K562 (cell line): Measurements from ENCODE around the gene NDUFC2. TPM values are rescaled to one million over a fixed set of nuclear protein-coding genes. Genes with fewer than 3 reads are reported as not detected.
A peak's percentile ranks its signal among the peaks of the same experiment; 100 is the strongest.

Experiments
- BCL6 ChIP-seq: fragments of 250-450 bp; sonication (Bioruptor Pico); IDR thresholded peaks from 2 replicates; pipeline ENCODE4 v1.4.0; 2020
- HMGN3 ChIP-seq: IDR thresholded peaks from 2 replicates; pipeline ENCODE4 v1.6.1; 2011; ENCODE audit warnings: borderline replicate concordance, low read depth, mild to moderate bottlenecking, mixed read lengths, low read length; ENCODE audit not compliant: insufficient read length; ENCODE audit errors: extremely low read depth
- JUND ChIP-seq, 2 experiments: IDR thresholded peaks; 2 replicates in 1 of 2; 3 replicates in 1 of 2; pipeline ENCODE4 v1.6.1; 2011; ENCODE audit warnings: borderline replicate concordance in 2 of 2, low read depth in 2 of 2, low read length in 2 of 2, improper control_type of control experiment in 1 of 2, missing biosample characterization in 1 of 2, missing genetic modification characterization in 1 of 2, missing genetic modification reagents in 1 of 2
- MYNN ChIP-seq, 2 experiments: sonication (generic); formaldehyde crosslinking in 1 of 2; IDR thresholded peaks; 2 replicates each; pipeline versions ENCODE4 v1.5.0 to v1.6.1; 2016 to 2020; ENCODE audit warnings: antibody characterized with exemption in 1 of 2, missing genetic modification reagents in 1 of 2
- NFE2L1 ChIP-seq: fragments of 450-650 bp; IDR thresholded peaks from 2 replicates; pipeline ENCODE4 v1.6.1; 2016; ENCODE audit warnings: missing genetic modification characterization, low read depth, mild to moderate bottlenecking, missing compliant biosample characterization, moderate library complexity, borderline replicate concordance
- RBBP5 ChIP-seq: fragments of 200-600 bp; sonication (generic); IDR thresholded peaks from 2 replicates; pipeline ENCODE4 v1.6.1; 2012; ENCODE audit warnings: borderline replicate concordance, mild to moderate bottlenecking, low read length, control low read depth, inconsistent platforms; ENCODE audit not compliant: insufficient read depth, poor library complexity, severe bottlenecking
- SREBF1 ChIP-seq: fragments of 150-350 bp; IDR thresholded peaks from 2 replicates; pipeline ENCODE4 v1.6.1; 2014; ENCODE audit warnings: antibody characterized with exemption, low read depth, low read length, borderline replicate concordance
- TBL1XR1 ChIP-seq, 2 experiments: IDR thresholded peaks; 2 replicates each; pipeline ENCODE4 v1.6.1; 2012; ENCODE audit warnings: improper control_type of control experiment in 2 of 2, low read length in 2 of 2, mild to moderate bottlenecking in 1 of 2
- TCF7L2 ChIP-seq: fragments of 150-350 bp; IDR thresholded peaks from 2 replicates; pipeline ENCODE4 v1.6.1; 2016; ENCODE audit warnings: low read depth, mild to moderate bottlenecking, low read length, moderate library complexity
- ZNF408 ChIP-seq: fragments of 250-450 bp; sonication (Bioruptor Pico); IDR thresholded peaks from 2 replicates; pipeline ENCODE4 v1.4.0; 2020; ENCODE audit warnings: low read depth, mild to moderate bottlenecking, moderate library complexity
- polyA plus RNA-seq, 8 experiments: library from polyadenylated mRNA; depleted of rRNA in 4 of 8; stranded (reverse) in 5 of 8; unstranded in 3 of 8; fragments of >200 nt; fragmentation: Nextera tagmentation in 2 of 8; fragmentation: Illumina TruSeq in 1 of 8; extraction: Ambion mirVana in 2 of 8; extraction: Trizol in 1 of 8; gene quantifications; 2 replicates each; pipeline versions ENCODE4 v1.2.1 to v1.2.3, GENCODE V29; 2011 to 2014; ENCODE audit warnings: inconsistent platforms in 1 of 8, missing spikeins in 1 of 8
- total RNA-seq, 7 experiments: library from RNA; depleted of rRNA in 6 of 7; stranded (reverse); fragments of >200 nt in 6 of 7; fragmentation: Illumina TruSeq in 2 of 7; extraction: Trizol in 2 of 7; gene quantifications; 2 replicates each; pipeline versions ENCODE4 v1.2.1 to v1.2.3, GENCODE V29; 2011 to 2021; ENCODE audit warnings: low replicate concordance in 1 of 7
- TF ChIP-seq, protein P1 (sequence below): fragments of 250-450 bp; sonication (Bioruptor Pico); IDR thresholded peaks from 2 replicates; pipeline ENCODE4 v1.5.0; 2021; ENCODE audit warnings: mild to moderate bottlenecking, moderate library complexity
- TF ChIP-seq, protein P2 (sequence below): sonication (generic); formaldehyde crosslinking; IDR thresholded peaks from 2 replicates; pipeline ENCODE4 v1.8.1; 2022; ENCODE audit warnings: missing genetic modification reagents
- TF ChIP-seq, protein P3 (sequence below): IDR thresholded peaks from 2 replicates; pipeline ENCODE4 v1.6.1; 2012; ENCODE audit warnings: low read depth, low read length, improper control_type of control experiment, borderline replicate concordance
- TF ChIP-seq, protein P4 (sequence below), 3 experiments: fragments of 200-800 bp in 1 of 3; fragments of 250-450 bp in 1 of 3; fragments of 450-650 bp in 1 of 3; sonication (Bioruptor Pico) in 1 of 3; sonication (Bioruptor generic) in 1 of 3; formaldehyde crosslinking in 1 of 3; IDR thresholded peaks; 2 replicates each; pipeline versions ENCODE4 v1.6.1 to v1.8.0; 2016 to 2022; ENCODE audit warnings: mild to moderate bottlenecking in 2 of 3, missing genetic modification characterization in 2 of 3, missing compliant biosample characterization in 1 of 3, moderate library complexity in 1 of 3

The NDUFC2 gene
- total and polyA plus RNA-seq, 9 of the 15 experiments (the other 6 are each of a cell fraction or from before 2014, with no cell fraction given) = 168 to 1,119 (median 442) TPM

DNA sequence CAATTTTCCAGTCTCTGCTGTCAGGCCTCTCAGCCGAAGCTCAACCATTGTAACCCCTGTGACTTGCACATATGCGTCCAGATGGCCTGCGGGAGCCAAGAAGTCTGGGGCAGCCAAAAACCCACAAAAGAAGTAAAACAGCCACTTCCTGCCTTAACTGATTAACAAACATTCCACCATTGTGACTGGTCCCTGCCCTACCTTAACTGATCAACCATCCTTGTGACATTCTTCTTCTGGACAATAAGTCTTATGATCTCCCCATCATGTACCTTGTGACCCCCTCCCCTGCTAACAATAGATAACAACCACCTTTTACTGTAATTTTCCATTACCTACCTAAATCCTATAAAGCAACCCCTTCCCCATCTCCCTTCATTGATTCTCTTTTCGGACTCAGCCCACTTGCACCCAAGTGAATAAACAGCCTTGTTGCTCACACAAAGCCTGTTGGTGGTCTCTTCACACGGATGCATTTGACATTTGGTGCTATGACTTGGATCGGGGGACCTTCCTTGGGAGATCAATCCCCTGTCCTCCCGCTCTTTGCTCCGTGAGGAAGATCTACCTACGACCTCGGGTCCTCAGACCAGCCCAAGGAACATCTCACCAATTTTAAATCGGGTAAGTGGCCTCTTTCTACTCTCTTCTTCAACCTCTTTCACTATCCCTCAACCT lies 1.3 kb upstream of the NDUFC2 start (continued):
- TF ChIP-seq, protein P1, sequence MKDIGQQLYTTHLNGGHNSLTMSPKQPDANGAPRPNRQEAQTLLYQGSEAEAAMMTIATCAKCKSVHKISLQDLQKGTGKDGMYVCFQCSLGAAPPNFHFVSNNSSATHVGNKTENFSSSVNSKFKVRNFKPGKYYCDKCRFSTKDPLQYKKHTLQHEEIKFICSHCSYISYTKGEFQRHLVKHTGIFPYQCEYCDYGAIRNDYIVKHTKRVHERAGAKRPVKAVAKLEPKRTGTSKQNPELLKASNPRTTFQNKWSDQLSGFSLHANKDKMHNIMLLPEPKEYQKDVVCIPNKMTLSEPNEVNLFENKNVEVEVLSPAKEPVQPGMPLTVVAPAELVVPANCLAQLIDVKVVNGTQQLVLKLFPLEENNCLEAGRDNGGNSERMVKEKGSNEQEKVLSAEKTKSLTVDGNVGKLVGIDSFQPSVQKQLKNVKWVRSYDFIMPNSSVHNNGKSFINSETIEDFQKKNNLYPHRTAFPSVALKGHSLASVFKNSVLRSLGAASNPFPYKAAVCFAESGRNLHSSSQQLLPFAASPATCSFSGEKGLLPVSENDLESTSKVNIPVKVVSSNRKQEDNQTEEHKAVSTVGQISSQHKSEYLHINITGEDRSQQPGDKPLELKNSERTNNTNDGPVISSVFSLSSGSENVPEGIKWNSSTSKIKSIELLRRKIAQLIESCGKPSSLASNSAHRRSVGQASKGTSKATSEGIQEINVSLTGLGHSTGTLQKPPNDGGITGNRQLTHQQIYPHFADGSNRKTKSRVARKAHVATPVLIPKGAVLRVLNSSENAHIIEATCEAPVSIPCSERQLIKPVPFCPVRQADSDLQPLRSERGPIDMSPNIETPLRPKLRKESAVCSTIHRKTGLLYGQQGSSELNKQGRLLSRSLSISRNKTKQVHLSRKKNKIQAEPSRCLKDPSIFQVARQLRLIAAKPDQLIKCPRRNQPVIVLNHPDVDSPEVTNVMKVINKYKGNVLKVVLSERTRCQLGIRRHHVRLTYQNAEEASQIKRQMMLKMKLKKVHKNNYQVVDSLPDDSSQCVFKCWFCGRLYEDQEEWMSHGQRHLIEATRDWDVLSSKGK (CRISPR knock-in tag) = no peak
- TF ChIP-seq, protein P2, sequence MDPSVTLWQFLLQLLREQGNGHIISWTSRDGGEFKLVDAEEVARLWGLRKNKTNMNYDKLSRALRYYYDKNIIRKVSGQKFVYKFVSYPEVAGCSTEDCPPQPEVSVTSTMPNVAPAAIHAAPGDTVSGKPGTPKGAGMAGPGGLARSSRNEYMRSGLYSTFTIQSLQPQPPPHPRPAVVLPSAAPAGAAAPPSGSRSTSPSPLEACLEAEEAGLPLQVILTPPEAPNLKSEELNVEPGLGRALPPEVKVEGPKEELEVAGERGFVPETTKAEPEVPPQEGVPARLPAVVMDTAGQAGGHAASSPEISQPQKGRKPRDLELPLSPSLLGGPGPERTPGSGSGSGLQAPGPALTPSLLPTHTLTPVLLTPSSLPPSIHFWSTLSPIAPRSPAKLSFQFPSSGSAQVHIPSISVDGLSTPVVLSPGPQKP (CRISPR knock-in tag) = no peak
- TF ChIP-seq RBBP5 (no peak), TBL1XR1 (IDR thresholded peaks at IDR 0.05; ENCODE audit: low read length in 2 of 2) (0 out of 4 replicates have a peak, but pooled peaks of 1 of the 2 experiments have one; percentile 26), ZNF408 (CRISPR knock-in tag) (no peak), SREBF1 (no peak), MYNN (IDR thresholded peaks at IDR 0.05) (no peak), MYNN (CRISPR knock-in tag; IDR thresholded peaks at IDR 0.05) (no peak), NFE2L1 (tag) (no peak), TCF7L2 (no peak), HMGN3 (no peak), BCL6 (no peak), JUND (IDR thresholded peaks at IDR 0.05; ENCODE audit: borderline replicate concordance, low read depth, low read length) (peak; percentile 70; the same call in 1 of the 2 replicates), JUND (tag; IDR thresholded peaks at IDR 0.05; ENCODE audit: borderline replicate concordance, low read depth, low read length) (peak; percentile 27; the same call in 1 of the 3 replicates)
- TF ChIP-seq, protein P3, sequence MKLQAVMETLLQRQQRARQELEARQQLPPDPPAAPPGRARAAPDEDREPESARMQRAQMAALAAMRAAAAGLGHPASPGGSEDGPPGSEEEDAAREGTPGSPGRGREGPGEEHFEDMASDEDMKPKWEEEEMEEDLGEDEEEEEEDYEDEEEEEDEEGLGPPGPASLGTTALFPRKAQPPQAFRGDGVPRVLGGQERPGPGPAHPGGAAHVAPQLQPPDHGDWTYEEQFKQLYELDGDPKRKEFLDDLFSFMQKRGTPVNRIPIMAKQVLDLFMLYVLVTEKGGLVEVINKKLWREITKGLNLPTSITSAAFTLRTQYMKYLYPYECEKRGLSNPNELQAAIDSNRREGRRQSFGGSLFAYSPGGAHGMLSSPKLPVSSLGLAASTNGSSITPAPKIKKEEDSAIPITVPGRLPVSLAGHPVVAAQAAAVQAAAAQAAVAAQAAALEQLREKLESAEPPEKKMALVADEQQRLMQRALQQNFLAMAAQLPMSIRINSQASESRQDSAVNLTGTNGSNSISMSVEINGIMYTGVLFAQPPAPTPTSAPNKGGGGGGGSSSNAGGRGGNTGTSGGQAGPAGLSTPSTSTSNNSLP = no peak
- TF ChIP-seq, protein P4, sequence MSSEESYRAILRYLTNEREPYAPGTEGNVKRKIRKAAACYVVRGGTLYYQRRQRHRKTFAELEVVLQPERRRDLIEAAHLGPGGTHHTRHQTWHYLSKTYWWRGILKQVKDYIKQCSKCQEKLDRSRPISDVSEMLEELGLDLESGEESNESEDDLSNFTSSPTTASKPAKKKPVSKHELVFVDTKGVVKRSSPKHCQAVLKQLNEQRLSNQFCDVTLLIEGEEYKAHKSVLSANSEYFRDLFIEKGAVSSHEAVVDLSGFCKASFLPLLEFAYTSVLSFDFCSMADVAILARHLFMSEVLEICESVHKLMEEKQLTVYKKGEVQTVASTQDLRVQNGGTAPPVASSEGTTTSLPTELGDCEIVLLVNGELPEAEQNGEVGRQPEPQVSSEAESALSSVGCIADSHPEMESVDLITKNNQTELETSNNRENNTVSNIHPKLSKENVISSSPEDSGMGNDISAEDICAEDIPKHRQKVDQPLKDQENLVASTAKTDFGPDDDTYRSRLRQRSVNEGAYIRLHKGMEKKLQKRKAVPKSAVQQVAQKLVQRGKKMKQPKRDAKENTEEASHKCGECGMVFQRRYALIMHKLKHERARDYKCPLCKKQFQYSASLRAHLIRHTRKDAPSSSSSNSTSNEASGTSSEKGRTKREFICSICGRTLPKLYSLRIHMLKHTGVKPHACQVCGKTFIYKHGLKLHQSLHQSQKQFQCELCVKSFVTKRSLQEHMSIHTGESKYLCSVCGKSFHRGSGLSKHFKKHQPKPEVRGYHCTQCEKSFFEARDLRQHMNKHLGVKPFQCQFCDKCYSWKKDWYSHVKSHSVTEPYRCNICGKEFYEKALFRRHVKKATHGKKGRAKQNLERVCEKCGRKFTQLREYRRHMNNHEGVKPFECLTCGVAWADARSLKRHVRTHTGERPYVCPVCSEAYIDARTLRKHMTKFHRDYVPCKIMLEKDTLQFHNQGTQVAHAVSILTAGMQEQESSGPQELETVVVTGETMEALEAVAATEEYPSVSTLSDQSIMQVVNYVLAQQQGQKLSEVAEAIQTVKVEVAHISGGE (CRISPR knock-in tag; IDR thresholded peaks at IDR 0.05) = no peak
